GM23338 (cell line): ENCODE measurements around the gene KNTC1. TPM values are rescaled to one million over a fixed set of nuclear protein-coding genes. Genes with fewer than 3 reads are reported as not detected.

Experiments used
- ATAC-seq: fragments of 200-7000 bp; cut with Tn5 transposase; 3 replicates; pipeline ENCODE4 v1.9.1; 2020
- DNase-seq: peaks from one replicate; pipeline ENCODE4 v3.0.0-alpha.2; 2015; ENCODE audit warnings: low spot score
- H2AFZ ChIP-seq: fragments of 200-600 bp; sonication (generic); 2 replicates; pipeline ENCODE4 v1.8.0; 2016; ENCODE audit warnings: antibody characterized with exemption, mild to moderate bottlenecking, moderate library complexity
- H3F3A ChIP-seq: fragments of 200-600 bp; sonication (generic); replicated peaks from 2 replicates; pipeline ENCODE4 v1.8.0; 2017; ENCODE audit warnings: antibody characterized with exemption, mixed run types, low read depth
- H3K27ac ChIP-seq: fragments of 200-600 bp; sonication (generic); 2 replicates; pipeline ENCODE4 v1.6.1; 2016; ENCODE audit warnings: low read depth
- H3K27me3 ChIP-seq: fragments of 200-600 bp; sonication (generic); 2 replicates; pipeline ENCODE4 v1.8.0; 2016; ENCODE audit warnings: mild to moderate bottlenecking, mixed run types, moderate library complexity; ENCODE audit not compliant: insufficient read depth
- H3K36me3 ChIP-seq: fragments of 200-600 bp; sonication (generic); 2 replicates; pipeline ENCODE4 v1.8.0; 2016; ENCODE audit warnings: mild to moderate bottlenecking; ENCODE audit not compliant: insufficient read depth
- H3K4me1 ChIP-seq: fragments of 200-600 bp; sonication (generic); 2 replicates; pipeline ENCODE4 v1.8.0; 2016; ENCODE audit warnings: mild to moderate bottlenecking, moderate library complexity; ENCODE audit not compliant: insufficient read depth
- H3K4me2 ChIP-seq: fragments of 200-600 bp; sonication (generic); 2 replicates; pipeline ENCODE4 v1.7.1; 2017; ENCODE audit warnings: mixed run types
- H3K4me3 ChIP-seq: fragments of 200-600 bp; sonication (generic); 2 replicates; pipeline ENCODE4 v1.6.1; 2016; ENCODE audit warnings: mixed run types
- H3K79me2 ChIP-seq: fragments of 200-600 bp; sonication (generic); replicated peaks from 2 replicates; pipeline ENCODE4 v1.8.0; 2017; ENCODE audit warnings: mild to moderate bottlenecking; ENCODE audit not compliant: insufficient read depth
- H3K9me2 ChIP-seq: fragments of 200-600 bp; sonication (generic); 2 replicates; pipeline ENCODE4 v1.8.0; 2017; ENCODE audit not compliant: insufficient read depth
- H4K20me1 ChIP-seq: fragments of 200-600 bp; sonication (generic); replicated peaks from 2 replicates; pipeline ENCODE4 v1.8.0; 2017; ENCODE audit warnings: mild to moderate bottlenecking; ENCODE audit not compliant: insufficient read depth
- H3K27ac Mint-ChIP-seq: 2 replicates; pipeline ENCODE4 v1.8.0; 2020; ENCODE audit warnings: inconsistent platforms, mild to moderate bottlenecking, moderate library complexity, mixed read lengths
- H3K27me3 Mint-ChIP-seq: 3 replicates; pipeline ENCODE4 v1.8.0; 2022; ENCODE audit warnings: low read depth, mild to moderate bottlenecking, moderate library complexity, mixed read lengths, inconsistent platforms; ENCODE audit not compliant: insufficient read depth, poor library complexity
- H3K36me3 Mint-ChIP-seq: 3 replicates; pipeline ENCODE4 v1.8.0; 2021; ENCODE audit warnings: low read depth, mild to moderate bottlenecking, inconsistent platforms, moderate library complexity, mixed read lengths
- H3K4me1 Mint-ChIP-seq: 3 replicates; pipeline ENCODE4 v1.8.0; 2020; ENCODE audit warnings: mild to moderate bottlenecking, inconsistent platforms, mixed read lengths
- H3K4me3 Mint-ChIP-seq: 3 replicates; pipeline ENCODE4 v1.8.0; 2021; ENCODE audit warnings: moderate library complexity, mild to moderate bottlenecking, inconsistent platforms, mixed read lengths
- H3K9me3 Mint-ChIP-seq: 3 replicates; pipeline ENCODE4 v1.8.0; 2020; ENCODE audit warnings: moderate library complexity, mild to moderate bottlenecking, inconsistent platforms, mixed read lengths
- ETS1 ChIP-seq: IDR thresholded peaks from 2 replicates; pipeline ENCODE4 v1.6.1; 2016; ENCODE audit warnings: antibody characterized with exemption
- EZH2phosphoT487 ChIP-seq: fragments of 200-600 bp; sonication (generic); IDR thresholded peaks from one replicate; pipeline ENCODE4 v1.8.1; 2018; ENCODE audit warnings: antibody characterized with exemption; ENCODE audit not compliant: unreplicated experiment
- JUNB ChIP-seq: IDR thresholded peaks from one replicate; pipeline ENCODE4 v1.6.1; 2016; ENCODE audit warnings: antibody characterized with exemption; ENCODE audit not compliant: unreplicated experiment
- NANOG ChIP-seq: IDR thresholded peaks from 2 replicates; pipeline ENCODE4 v1.6.1; 2016; ENCODE audit warnings: antibody characterized with exemption, borderline replicate concordance
- POLR2AphosphoS5 ChIP-seq: IDR thresholded peaks from 2 replicates; pipeline ENCODE4 v1.6.1; 2016; ENCODE audit warnings: antibody characterized with exemption, low read depth
- ZNF114 ChIP-seq: fragments of 250-450 bp; sonication (Bioruptor Pico); IDR thresholded peaks from 2 replicates; pipeline ENCODE4 v1.5.0; 2020; ENCODE audit warnings: mild to moderate bottlenecking, moderate library complexity
- ZNF462 ChIP-seq: fragments of 250-450 bp; sonication (Bioruptor Pico); IDR thresholded peaks from 2 replicates; pipeline ENCODE4 v1.5.0; 2020; ENCODE audit warnings: mild to moderate bottlenecking, moderate library complexity
- polyA plus RNA-seq: library from polyadenylated mRNA; unstranded; fragments of >200 nt; fragmentation: Nextera tagmentation; extraction: Ambion mirVana; gene quantifications from 2 replicates; pipeline ENCODE4 v1.2.1, GENCODE V29; 2016
- total RNA-seq: library from RNA; depleted of rRNA; stranded (reverse); fragments of >200 nt; shearing (Covaris generic); gene quantifications from 2 replicates; pipeline ENCODE4 v1.2.3, GENCODE V29; 2014

KNTC1 gene
- total and polyA plus RNA-seq, 2 experiments from 2014 or later = 55.2 to 98.0 TPM

- TF ChIP-seq ZNF462 (CRISPR knock-in tag) (no peak), ZNF114 (CRISPR knock-in tag) (no peak), POLR2AphosphoS5 (no peak), EZH2phosphoT487 (no peak), NANOG (no peak), JUNB (no peak)
Measured at GRCh38 chr12:122480753-122481152, 46.3 kb upstream of the KNTC1 start (continued).

GRCh38 chr12:122481861-122482260 is 45.2 kb upstream of the KNTC1 start:
- Histone ChIP-seq H3K4me3 (no peak overlapping the region), H4K20me1 (peaks cover 13% of the 10 kb centered on the region), H3K27ac (no peak overlapping the region), H3F3A (0 out of 2 replicates have a peak, but pooled peaks cover 4% of the 10 kb centered on the region), H3K9me2 (no peaks in the 10 kb centered on the region), H3K79me2 (peaks cover 6% of the 10 kb centered on the region; the same call in 1 of the 2 replicates), H3K4me2 (no peak overlapping the region), H3K36me3 (peaks cover 78% of the 10 kb centered on the region), H3K27me3 (no peaks in the 10 kb centered on the region), H3K4me1 (no peaks in the 10 kb centered on the region), H2AFZ (no peak overlapping the region)
- DNase-seq (no peak), ATAC-seq (no peak)
- no peaks in the 10 kb centered on the region for H3K4me1 Mint-ChIP-seq
- no peak overlapping the region for H3K27ac Mint-ChIP-seq
- no peaks in the 10 kb centered on the region for H3K27me3 Mint-ChIP-seq
- H3K4me3 Mint-ChIP-seq = no peak overlapping the region
- H3K9me3 Mint-ChIP-seq = no peaks in the 10 kb centered on the region
- H3K36me3 Mint-ChIP-seq = peaks cover 80% of the 10 kb centered on the region
- no peak for TF ChIP-seq ZNF462 (CRISPR knock-in tag)
- TF ChIP-seq NANOG = no peak
- TF ChIP-seq ETS1 = no peak
- TF ChIP-seq POLR2AphosphoS5 = no peak
